HG03066 (cell line): ENCODE measurements around the gene CHRD.
"Not testable (repeated sequence)": the region's sequence is repeated elsewhere in the genome, so short reads cannot be mapped to it uniquely, and the experiment has no call there.

Experiments used
- ATAC-seq: cut with Tn5 transposase; IDR thresholded peaks from one replicate; pipeline ENCODE4 v1.9.1; 2021; ENCODE audit warnings: low read depth; ENCODE audit not compliant: unreplicated experiment

CHRD gene

DNA sequence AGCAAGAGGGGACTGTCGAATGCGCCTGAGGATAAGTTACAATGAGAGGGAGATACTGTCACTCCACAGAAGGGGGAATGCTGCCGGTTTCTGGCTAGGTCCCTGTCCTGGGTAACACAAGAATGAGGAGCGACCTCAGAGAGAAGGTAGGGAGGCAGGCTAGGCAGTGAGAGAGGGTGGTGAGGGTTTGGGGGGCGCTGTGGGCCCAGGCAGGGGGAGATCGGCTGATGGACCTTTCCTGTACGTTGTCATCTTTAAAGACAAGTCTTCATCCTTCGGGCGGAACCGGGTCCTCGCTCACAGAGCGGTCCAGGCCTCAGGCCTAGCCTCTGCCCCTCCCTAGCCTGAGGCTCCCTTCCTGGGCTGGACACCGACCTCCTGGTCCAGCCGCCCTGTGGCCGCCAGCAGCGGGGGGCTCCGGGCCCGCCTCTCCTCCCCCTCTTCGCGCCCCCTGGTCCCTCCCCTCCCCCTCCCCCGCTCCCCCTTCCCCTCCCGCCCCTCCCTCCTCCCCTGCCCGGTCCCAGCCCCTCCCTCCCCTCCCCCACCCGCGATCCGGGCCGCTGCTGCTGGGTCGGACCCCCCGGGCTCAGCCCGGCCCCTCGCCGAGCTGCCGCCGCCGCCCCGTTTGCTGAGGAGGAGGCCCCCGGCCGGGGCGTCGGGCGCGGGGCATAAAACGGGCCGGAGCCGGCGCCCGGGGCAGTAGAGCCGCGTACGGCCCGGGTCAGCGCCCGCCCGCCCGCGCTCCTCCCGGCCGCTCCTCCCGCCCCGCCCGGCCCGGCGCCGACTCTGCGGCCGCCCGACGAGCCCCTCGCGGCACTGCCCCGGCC is at the start of gene CHRD:
TSS of gene CHRD (plus strand) at position 697 of the 827 bp plus-strand sequence. CDS start 265 bp downstream, outside the sequence.
- no peak for ATAC-seq

DNA sequence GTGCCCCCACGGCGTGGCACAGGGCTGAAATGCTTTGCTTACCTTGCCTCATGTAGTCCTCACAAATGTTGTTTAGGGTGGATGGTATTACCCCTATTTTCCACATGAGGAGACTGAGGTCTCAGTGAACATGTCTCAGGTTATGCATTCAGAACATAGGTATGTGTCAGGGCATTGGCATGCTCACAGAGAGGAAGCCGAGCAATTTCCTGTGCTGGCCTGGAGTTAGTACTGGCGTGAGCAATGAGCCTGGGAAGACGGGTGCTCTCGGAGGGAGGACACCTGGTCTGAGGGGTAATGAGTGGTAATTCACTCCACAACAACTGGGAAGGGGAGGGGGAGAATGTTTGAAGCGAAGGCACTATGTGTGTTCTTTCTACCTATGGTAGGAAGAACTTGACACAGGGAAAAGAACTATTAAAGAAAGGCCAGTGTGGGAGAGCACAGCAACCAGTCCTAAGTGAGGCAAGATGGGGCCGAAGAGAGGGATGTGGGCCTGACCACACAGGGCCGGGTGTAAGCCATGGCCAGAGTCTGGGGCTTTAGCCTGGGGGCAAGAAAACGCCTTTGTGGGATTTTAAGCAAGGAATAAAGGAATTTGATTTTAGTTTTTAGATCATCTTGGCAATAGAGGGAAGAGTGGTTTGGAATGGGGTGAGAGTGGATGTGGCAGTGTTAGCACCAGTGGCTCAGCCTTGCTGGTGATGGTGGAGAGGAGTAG is 47.3 kb upstream of the CHRD start:
- no peak for ATAC-seq

DNA sequence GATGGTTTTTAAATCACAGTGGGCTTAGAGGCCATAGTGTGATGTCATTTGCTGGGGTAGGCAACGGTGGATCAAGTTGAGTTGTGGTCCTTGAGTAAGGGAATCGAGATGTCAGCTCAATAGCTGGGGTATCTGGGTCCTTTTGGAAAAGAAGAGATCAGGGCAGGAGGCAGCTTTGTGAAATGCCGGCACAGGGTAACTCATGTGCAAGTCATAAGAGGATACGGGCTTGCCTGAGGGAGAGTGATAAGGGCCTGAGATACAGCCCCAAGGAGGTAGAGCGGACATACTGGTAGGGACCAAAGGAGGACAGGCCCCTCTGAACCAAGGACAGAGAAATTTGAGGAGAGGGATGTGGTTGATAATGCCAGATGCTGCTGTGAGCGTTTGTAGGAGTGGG is 46.7 kb upstream of the CHRD start:
- ATAC-seq, result no peak

DNA sequence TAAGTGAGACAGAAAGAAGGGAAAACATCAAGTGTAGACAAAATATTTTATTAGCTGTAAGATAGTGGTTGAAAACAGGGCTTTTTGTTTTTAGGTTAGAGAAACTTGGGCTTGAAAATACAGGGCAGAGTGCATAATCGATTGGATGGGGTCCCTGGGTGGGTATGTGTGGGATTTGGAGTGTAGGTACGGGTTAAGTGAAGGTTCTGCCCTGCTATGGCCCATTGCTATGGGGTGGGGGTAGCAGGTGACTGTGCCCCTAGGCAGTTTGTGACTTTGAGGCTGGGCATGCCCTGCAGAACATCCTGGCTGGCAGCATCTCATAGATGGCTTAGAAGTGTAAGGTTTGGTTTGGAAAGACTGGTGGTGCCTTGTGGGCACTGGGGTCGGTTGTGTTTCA is 46.2 kb upstream of the CHRD start:
- no peak for ATAC-seq

- no peak for ATAC-seq
These were observed 45.2 kb upstream of the CHRD start for GRCh38 chr3:184334470-184335158.

DNA sequence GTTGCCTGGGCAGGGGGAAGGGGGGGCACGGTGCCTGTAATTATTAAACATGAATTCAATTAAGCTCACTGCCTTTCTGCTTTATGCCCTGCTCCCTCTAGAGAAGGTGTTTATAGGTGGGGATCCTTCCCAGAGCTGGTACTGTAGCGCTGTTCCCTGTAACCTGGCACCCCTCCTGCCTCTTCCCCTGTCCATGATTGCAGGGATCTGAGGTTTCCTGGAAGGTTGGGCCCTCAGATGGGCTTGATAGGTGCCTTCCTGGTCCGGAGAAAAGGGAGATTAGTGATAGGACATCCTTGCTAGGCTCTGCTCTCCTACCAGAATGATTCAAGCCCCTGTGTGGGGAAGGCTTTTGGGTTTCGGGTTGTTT is 44.6 kb upstream of the CHRD start:
- ATAC-seq, result no peak

DNA sequence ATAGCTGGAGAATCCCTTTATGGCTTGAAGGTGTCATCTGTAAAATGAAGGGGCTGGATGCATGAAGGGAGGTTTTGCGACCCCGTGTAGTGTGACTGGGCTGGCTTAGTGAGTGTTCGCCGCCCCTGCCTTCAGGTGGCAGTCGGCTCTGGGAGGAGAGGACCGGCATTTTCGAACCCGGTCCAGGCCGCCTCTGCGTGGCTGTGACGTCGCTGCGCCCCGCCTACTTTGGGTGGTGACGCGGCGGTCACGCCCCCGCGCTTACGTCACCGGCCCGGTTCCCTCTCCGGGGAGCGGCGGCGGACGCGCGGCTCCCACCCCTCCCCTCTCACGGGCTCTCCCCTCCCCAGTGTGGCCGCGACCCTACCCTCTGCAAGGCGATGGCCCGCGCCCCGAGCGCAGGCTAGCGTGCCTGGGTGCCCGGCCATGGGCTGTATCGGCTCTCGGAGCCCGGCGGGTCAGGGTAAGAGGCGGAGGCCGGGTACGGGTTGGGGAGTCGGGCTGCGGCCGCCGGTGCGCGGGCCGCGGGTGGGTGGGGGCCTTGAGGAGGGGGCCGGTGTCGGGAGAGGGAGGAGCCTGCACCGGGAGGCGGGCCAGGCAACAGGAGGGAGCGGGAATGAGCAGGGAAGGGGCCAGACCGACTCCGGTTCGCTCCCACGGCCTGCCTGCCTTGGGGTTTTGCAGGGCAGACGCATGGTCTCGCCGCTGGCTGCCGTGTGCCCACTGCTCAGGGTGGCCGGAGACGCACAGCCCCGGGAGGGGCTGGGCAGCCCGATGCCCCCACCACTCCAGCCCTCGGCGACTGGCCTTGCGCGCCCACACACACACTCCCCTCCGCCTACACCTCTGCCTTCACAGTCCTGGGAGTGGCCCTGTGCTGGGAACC is 44.0 kb upstream of the CHRD start:
- peak; percentile 55 for ATAC-seq

- ATAC-seq, result no peak
These were observed 43.1 kb upstream of the CHRD start for GRCh38 chr3:184336547-184337398.

- no peak for ATAC-seq
These were observed 42.5 kb upstream of the CHRD start, which contains the start of gene FAM131A for GRCh38 chr3:184337399-184337714. Gene FAM131A (plus strand): TSS chr3:184337600. CDS start chr3:184337631, 31 bp downstream.

- ATAC-seq, result no peak
These were observed 41.9 kb upstream of the CHRD start for GRCh38 chr3:184337981-184338380.

DNA sequence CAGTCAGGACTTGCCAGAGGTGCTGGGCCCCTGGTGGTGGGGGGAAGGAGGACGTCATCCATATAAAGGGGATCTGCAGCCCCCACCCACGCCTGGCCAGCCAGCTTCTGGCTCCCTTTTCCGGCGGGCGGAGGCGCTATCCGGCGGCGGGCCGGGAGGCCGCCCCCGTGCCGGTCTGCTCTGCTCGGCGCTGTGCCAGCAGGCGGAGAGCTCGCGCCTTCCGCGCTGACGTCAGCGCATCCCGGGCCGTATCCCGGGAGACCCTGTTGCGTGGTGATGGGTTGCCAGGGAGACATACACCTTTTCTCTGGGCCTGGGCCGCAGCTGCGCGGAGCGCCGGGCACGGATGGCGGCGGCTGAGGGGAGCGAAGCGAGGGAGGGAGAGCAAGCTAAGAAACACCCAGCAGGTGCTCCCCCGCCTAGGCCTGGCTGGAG is 41.3 kb upstream of the CHRD start:
- no peak for ATAC-seq

- ATAC-seq, result no peak
These were observed 40.9 kb upstream of the CHRD start for GRCh38 chr3:184339001-184339400.

- ATAC-seq, result not testable (repeated sequence)
These were observed 40.3 kb upstream of the CHRD start for GRCh38 chr3:184339451-184340135.

- ATAC-seq, result no peak
These were observed 37.9 kb upstream of the CHRD start for GRCh38 chr3:184341925-184342324.

DNA sequence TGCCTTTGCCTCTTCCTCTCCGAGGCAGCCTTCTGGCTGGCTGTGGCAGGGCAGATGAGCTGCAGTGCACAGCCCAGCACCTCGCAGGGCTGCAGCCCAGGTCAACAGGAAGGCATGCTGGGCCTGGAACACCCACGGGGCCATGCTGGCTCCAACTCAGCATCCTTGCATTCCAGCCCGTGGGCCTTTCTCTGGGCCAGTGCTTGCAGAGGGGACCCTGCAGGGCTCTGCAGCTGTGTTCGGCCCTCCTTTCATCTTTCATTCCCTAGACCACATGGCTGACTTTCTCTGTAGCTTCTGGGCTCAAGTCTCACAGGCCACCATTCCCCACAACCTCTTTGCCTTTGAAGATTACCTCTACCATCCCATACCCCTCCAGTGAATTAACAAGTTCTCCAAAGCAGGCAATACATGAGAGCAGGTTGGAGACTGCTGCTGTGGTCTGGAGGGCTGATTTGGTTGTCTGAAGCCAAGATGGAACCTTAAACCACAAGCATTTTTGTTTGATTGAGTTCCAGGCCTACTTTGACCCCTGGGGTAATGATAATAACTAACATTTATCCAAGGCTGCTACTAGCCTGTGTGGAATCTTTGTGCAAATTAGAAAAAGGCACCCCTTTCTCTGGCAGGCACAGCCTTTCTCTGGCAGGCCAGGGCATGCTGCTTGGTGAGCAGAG is 36.5 kb upstream of the CHRD start:
- ATAC-seq, result no peak

DNA sequence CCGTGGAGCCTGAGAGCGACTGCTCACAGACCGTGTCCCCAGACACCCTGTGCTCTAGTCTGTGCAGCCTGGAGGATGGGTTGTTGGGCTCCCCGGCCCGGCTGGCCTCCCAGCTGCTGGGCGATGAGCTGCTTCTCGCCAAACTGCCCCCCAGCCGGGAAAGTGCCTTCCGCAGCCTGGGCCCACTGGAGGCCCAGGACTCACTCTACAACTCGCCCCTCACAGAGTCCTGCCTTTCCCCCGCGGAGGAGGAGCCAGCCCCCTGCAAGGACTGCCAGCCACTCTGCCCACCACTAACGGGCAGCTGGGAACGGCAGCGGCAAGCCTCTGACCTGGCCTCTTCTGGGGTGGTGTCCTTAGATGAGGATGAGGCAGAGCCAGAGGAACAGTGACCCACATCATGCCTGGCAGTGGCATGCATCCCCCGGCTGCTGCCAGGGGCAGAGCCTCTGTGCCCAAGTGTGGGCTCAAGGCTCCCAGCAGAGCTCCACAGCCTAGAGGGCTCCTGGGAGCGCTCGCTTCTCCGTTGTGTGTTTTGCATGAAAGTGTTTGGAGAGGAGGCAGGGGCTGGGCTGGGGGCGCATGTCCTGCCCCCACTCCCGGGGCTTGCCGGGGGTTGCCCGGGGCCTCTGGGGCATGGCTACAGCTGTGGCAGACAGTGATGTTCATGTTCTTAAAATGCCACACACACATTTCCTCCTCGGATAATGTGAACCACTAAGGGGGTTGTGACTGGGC is 35.1 kb upstream of the CHRD start:
- no peak for ATAC-seq

- ATAC-seq, result no peak
These were observed 34.3 kb upstream of the CHRD start for GRCh38 chr3:184345317-184346144.
